Colonic mucosa (tissue), 4 donors: Measurements from ENCODE around the gene CHN2. TPM values are rescaled to one million over a fixed set of nuclear protein-coding genes. Genes with fewer than 3 reads are reported as not detected.
A peak's percentile ranks its signal among the peaks of the same experiment; 100 is the strongest.

Source experiments
- DNase-seq: peaks from one replicate; pipeline ENCODE4 v3.0.0-alpha.2; 2020
- H3K27ac ChIP-seq: fragments of 200-600 bp; one replicate; pipeline ENCODE4 v1.8.0; 2021
- H3K27me3 ChIP-seq: fragments of 200-600 bp; one replicate; pipeline ENCODE4 v1.8.0; 2021
- H3K36me3 ChIP-seq: fragments of 200-600 bp; one replicate; pipeline ENCODE4 v1.8.0; 2021
- H3K4me1 ChIP-seq: fragments of 200-600 bp; one replicate; pipeline ENCODE4 v1.8.0; 2021; ENCODE audit warnings: mild to moderate bottlenecking
- H3K4me3 ChIP-seq: fragments of 200-600 bp; one replicate; pipeline ENCODE4 v1.8.0; 2021
- H3K9ac ChIP-seq, 2 donors: one replicate each; pipeline ENCODE4 v1.7.0; 2013; ENCODE audit warnings: control low read depth in 2 of 2, low read depth in 2 of 2, low read length in 2 of 2
- H3K9me3 ChIP-seq: fragments of 200-600 bp; one replicate; pipeline ENCODE4 v1.8.0; 2021
- intact Hi-C: fragments of 100-400 bp; cut with DNase I; formaldehyde crosslinking; loops from one replicate; pipeline ENCODE4 v1.14.1; 2022
- total RNA-seq, 2 donors: library from RNA; stranded (reverse); fragmentation: NEBNext Ultra II Directional in 1 of 2; extraction: Animal tissue kit (Norgen Biotek cat#: 25700) in 1 of 2; gene quantifications; one replicate each; pipeline ENCODE4 v1.2.1, GENCODE V29; 2021
- TF ChIP-seq, protein P1 (sequence below): fragments of 200-600 bp; IDR thresholded peaks from one replicate; pipeline ENCODE4 v1.8.0; 2022; ENCODE audit warnings: antibody characterized with exemption, mild to moderate bottlenecking
- donor health status: healthy.
- donor health status: DM: no; HTN: no; CAD: no.
- donor health status: DM: no; HTN: no; CAD: no.

CHN2 gene
- total RNA-seq, 2 donors from 2014 or later = 12.8 to 19.8 TPM

DNA sequence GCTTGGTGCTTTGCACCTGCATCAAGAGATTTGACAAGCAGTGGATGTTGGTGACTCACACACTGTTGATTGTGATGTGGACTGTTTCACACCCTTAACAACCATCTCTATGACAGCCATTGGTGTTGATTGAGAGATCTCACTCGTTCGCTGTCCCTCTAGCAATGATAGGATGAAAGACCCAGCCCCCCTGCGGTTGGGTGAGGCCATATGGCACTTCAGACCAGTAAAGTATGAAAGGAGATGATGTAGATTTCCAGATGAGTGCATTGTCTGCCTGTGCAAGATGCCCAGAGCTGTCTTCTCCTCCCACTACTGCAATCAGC lies 230.4 kb downstream of the CHN2 start:
- Histone ChIP-seq H3K27ac (no peak overlapping the region), H3K4me3 (no peak overlapping the region), H3K27me3 (no peaks in the 10 kb centered on the region), H3K4me1 (no peaks in the 10 kb centered on the region), H3K36me3 (no peaks in the 10 kb centered on the region), H3K9me3 (no peaks in the 10 kb centered on the region), H3K9ac (no peak overlapping the region)
- intact Hi-C loops = no loop called here
- no peak for DNase-seq
- TF ChIP-seq, protein P1, sequence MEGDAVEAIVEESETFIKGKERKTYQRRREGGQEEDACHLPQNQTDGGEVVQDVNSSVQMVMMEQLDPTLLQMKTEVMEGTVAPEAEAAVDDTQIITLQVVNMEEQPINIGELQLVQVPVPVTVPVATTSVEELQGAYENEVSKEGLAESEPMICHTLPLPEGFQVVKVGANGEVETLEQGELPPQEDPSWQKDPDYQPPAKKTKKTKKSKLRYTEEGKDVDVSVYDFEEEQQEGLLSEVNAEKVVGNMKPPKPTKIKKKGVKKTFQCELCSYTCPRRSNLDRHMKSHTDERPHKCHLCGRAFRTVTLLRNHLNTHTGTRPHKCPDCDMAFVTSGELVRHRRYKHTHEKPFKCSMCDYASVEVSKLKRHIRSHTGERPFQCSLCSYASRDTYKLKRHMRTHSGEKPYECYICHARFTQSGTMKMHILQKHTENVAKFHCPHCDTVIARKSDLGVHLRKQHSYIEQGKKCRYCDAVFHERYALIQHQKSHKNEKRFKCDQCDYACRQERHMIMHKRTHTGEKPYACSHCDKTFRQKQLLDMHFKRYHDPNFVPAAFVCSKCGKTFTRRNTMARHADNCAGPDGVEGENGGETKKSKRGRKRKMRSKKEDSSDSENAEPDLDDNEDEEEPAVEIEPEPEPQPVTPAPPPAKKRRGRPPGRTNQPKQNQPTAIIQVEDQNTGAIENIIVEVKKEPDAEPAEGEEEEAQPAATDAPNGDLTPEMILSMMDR = no peak

DNA sequence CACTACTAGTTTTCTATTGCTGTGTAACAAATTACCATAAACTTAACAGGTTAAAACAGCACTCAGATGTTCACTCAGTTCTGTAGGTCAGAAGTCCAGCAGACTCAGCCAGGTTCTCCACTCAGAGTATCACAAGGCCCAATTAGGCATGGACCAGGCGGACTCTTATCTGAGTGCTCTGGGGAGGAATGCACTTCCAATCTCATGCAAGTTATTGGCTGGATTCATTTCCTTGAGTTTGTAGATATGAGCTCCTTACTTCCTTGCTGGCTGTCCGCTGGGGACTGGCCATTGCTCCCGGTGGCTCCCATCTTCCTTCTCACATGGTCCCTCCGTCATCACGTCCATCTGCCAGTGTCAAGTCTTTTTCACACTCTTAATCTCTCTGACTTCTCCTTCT lies 232.0 kb downstream of the CHN2 start:
- Histone ChIP-seq H3K27me3 (no peaks in the 10 kb centered on the region), H3K4me1 (no peaks in the 10 kb centered on the region), H3K9ac (no peak overlapping the region), H3K9me3 (no peaks in the 10 kb centered on the region), H3K36me3 (no peaks in the 10 kb centered on the region), H3K4me3 (no peak overlapping the region), H3K27ac (no peak overlapping the region)
- TF ChIP-seq, protein P1 = no peak
- DNase-seq = no peak
- intact Hi-C loops = no loop called here

DNA sequence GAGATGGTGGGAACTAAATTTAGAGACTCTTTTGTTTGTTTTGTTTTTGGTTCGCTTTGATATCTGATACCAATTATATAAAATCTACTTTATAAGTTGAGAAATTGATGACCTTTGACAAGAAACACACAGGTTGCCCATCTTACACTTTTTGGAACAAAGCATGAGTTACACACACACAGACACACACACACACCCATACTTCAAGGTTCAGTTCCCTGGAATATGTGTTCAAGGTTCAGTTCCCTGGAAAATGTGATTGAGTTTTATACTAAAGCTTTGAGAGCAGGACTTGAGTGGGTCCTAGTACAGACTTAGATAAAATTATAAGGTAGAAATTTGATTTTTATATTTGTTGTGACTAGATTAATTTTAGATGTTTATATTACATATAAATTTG lies 234.8 kb downstream of the CHN2 start:
- TF ChIP-seq, protein P1 = no peak
- Histone ChIP-seq H3K27me3 (no peaks in the 10 kb centered on the region), H3K27ac (no peak overlapping the region), H3K4me1 (no peaks in the 10 kb centered on the region), H3K9ac (no peak overlapping the region), H3K9me3 (no peaks in the 10 kb centered on the region), H3K36me3 (no peaks in the 10 kb centered on the region), H3K4me3 (no peak overlapping the region)
- intact Hi-C loops = no loop called here
- no peak for DNase-seq

DNA sequence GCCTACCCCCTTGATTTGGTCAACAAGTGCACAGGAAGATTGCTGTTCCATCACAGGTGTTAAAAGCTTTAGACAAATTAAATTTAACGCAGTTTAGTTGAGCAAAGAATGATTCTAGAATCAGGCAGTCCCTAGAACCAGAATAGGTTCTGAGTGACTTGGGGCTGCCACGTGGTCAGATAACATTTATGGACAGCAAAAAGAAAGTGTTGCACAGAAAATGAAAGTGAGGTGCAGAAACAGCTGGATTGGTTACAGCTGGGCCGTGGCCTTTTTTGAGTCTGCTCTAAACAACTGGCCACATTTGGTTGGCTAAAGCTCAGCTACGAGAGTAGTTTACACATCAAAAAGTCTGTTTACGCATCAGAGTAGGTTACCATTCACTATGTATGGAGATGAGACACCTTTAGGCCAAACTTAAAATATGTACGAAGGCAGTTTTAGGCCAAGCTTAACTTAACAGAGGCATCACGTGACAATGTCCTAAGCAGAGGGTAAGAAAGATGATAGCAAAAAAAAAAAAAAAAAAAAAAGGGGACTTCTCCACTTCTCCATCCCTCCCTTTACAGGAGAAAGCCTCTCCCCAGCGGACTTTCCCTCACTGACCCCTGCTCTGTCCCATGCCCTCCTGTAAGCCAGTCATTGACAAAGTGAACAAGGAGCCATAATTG lies 235.8 kb downstream of the CHN2 start:
- H3K4me1 ChIP-seq = no peaks in the 10 kb centered on the region
- no peak overlapping the region for H3K9ac ChIP-seq
- H3K27ac ChIP-seq = no peak overlapping the region
- TF ChIP-seq, protein P1 = no peak
- peak; percentile 13 for DNase-seq
- no peak overlapping the region for H3K4me3 ChIP-seq
- intact Hi-C loops = no loop called here
- no peaks in the 10 kb centered on the region for H3K9me3 ChIP-seq
- no peaks in the 10 kb centered on the region for H3K36me3 ChIP-seq
- H3K27me3 ChIP-seq = no peaks in the 10 kb centered on the region

DNA sequence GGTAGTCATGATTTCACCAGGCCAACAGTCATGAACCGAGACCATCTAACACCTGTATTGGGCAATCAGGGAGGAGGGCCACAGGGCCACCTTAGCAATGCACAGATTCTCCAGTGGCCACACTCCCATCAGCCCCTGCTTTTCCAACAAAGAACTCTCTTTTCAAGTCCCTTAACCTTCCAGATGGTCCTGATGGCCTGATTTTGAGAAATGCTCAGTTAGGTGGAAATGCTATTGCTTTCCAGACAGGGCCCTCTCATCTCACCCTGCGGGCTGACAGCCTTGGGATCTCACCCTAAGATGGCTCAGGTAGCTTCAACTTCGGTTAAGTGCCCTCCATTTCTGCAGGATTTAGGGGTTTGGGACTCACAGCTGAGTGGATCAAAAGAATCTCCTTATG lies 237.1 kb downstream of the CHN2 start:
- H3K36me3 ChIP-seq = no peaks in the 10 kb centered on the region
- no peaks in the 10 kb centered on the region for H3K4me1 ChIP-seq
- intact Hi-C loops = no loop called here
- H3K27ac ChIP-seq = no peak overlapping the region
- no peak overlapping the region for H3K4me3 ChIP-seq
- H3K9ac ChIP-seq = no peak overlapping the region
- DNase-seq = no peak
- no peaks in the 10 kb centered on the region for H3K27me3 ChIP-seq
- no peaks in the 10 kb centered on the region for H3K9me3 ChIP-seq
- TF ChIP-seq, protein P1 = no peak
